ENCODE measurements around the gene RPRD1B.

DNA sequence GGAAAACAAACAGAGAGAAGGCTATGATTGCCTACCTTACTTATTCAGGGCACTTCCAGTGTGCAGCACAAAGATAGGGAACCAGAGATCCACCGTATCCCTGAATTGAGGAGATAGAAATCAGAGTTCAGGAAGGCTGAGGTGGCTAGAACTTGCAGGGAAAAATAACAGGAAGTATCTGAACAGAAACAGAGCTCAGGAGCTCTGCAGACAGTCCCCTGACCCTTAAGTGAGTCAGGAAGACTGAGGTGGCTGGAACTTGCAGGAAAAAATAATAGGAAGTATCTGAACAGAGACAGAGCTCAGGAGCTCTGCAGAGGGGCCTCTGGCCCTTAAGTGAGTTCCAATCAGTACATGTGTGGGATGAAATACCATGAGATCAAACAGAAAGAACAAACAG, 65.4 kb downstream of the RPRD1B start:
- TF ChIP-seq, protein P1, sequence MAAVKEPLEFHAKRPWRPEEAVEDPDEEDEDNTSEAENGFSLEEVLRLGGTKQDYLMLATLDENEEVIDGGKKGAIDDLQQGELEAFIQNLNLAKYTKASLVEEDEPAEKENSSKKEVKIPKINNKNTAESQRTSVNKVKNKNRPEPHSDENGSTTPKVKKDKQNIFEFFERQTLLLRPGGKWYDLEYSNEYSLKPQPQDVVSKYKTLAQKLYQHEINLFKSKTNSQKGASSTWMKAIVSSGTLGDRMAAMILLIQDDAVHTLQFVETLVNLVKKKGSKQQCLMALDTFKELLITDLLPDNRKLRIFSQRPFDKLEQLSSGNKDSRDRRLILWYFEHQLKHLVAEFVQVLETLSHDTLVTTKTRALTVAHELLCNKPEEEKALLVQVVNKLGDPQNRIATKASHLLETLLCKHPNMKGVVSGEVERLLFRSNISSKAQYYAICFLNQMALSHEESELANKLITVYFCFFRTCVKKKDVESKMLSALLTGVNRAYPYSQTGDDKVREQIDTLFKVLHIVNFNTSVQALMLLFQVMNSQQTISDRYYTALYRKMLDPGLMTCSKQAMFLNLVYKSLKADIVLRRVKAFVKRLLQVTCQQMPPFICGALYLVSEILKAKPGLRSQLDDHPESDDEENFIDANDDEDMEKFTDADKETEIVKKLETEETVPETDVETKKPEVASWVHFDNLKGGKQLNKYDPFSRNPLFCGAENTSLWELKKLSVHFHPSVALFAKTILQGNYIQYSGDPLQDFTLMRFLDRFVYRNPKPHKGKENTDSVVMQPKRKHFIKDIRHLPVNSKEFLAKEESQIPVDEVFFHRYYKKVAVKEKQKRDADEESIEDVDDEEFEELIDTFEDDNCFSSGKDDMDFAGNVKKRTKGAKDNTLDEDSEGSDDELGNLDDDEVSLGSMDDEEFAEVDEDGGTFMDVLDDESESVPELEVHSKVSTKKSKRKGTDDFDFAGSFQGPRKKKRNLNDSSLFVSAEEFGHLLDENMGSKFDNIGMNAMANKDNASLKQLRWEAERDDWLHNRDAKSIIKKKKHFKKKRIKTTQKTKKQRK (IDR thresholded peaks at IDR 0.05; ENCODE audit: low read length) = no peak
- TF ChIP-seq ZFP36L1 (CRISPR knock-in tag; IDR thresholded peaks at IDR 0.05) (no peak), POLR2A (IDR thresholded peaks at IDR 0.05; ENCODE audit: insufficient read depth in 1 of 2, low read depth in 2 of 2, low read length in 2 of 2) (no peak), PLRG1 (conservative IDR thresholded peaks at IDR 0.05) (no peak), ESRRA (CRISPR knock-in tag; IDR thresholded peaks at IDR 0.05; ENCODE audit: low read depth) (no peak), NFYC (CRISPR knock-in tag; IDR thresholded peaks at IDR 0.05) (no peak), ZNF549 (CRISPR knock-in tag; IDR thresholded peaks at IDR 0.05) (no peak), MTF1 (CRISPR knock-in tag; IDR thresholded peaks at IDR 0.05) (no peak), GZF1 (CRISPR knock-in tag; IDR thresholded peaks at IDR 0.05) (no peak), RARA (CRISPR knock-in tag; IDR thresholded peaks at IDR 0.05) (no peak)
- TF ChIP-seq, protein P2, sequence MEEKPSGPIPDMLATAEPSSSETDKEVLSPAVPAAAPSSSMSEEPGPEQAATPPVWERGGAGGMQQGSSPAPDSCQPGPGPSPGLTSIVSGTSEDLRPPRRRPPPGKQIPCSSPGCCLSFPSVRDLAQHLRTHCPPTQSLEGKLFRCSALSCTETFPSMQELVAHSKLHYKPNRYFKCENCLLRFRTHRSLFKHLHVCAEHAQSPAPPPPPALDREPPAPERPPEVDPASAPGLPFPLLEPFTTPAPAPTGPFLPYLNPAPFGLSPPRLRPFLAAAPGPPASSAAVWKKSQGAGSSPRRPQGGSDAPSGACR (CRISPR knock-in tag; IDR thresholded peaks at IDR 0.05) = no peak
- TF ChIP-seq, protein P3, sequence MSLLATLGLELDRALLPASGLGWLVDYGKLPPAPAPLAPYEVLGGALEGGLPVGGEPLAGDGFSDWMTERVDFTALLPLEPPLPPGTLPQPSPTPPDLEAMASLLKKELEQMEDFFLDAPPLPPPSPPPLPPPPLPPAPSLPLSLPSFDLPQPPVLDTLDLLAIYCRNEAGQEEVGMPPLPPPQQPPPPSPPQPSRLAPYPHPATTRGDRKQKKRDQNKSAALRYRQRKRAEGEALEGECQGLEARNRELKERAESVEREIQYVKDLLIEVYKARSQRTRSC (CRISPR knock-in tag; IDR thresholded peaks at IDR 0.05; ENCODE audit: low read depth) = no peak
- TF ChIP-seq, protein P4, sequence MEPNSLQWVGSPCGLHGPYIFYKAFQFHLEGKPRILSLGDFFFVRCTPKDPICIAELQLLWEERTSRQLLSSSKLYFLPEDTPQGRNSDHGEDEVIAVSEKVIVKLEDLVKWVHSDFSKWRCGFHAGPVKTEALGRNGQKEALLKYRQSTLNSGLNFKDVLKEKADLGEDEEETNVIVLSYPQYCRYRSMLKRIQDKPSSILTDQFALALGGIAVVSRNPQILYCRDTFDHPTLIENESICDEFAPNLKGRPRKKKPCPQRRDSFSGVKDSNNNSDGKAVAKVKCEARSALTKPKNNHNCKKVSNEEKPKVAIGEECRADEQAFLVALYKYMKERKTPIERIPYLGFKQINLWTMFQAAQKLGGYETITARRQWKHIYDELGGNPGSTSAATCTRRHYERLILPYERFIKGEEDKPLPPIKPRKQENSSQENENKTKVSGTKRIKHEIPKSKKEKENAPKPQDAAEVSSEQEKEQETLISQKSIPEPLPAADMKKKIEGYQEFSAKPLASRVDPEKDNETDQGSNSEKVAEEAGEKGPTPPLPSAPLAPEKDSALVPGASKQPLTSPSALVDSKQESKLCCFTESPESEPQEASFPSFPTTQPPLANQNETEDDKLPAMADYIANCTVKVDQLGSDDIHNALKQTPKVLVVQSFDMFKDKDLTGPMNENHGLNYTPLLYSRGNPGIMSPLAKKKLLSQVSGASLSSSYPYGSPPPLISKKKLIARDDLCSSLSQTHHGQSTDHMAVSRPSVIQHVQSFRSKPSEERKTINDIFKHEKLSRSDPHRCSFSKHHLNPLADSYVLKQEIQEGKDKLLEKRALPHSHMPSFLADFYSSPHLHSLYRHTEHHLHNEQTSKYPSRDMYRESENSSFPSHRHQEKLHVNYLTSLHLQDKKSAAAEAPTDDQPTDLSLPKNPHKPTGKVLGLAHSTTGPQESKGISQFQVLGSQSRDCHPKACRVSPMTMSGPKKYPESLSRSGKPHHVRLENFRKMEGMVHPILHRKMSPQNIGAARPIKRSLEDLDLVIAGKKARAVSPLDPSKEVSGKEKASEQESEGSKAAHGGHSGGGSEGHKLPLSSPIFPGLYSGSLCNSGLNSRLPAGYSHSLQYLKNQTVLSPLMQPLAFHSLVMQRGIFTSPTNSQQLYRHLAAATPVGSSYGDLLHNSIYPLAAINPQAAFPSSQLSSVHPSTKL (CRISPR knock-in tag; IDR thresholded peaks at IDR 0.05) = no peak
- TF ChIP-seq, protein P5, sequence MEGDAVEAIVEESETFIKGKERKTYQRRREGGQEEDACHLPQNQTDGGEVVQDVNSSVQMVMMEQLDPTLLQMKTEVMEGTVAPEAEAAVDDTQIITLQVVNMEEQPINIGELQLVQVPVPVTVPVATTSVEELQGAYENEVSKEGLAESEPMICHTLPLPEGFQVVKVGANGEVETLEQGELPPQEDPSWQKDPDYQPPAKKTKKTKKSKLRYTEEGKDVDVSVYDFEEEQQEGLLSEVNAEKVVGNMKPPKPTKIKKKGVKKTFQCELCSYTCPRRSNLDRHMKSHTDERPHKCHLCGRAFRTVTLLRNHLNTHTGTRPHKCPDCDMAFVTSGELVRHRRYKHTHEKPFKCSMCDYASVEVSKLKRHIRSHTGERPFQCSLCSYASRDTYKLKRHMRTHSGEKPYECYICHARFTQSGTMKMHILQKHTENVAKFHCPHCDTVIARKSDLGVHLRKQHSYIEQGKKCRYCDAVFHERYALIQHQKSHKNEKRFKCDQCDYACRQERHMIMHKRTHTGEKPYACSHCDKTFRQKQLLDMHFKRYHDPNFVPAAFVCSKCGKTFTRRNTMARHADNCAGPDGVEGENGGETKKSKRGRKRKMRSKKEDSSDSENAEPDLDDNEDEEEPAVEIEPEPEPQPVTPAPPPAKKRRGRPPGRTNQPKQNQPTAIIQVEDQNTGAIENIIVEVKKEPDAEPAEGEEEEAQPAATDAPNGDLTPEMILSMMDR (CRISPR knock-in tag; IDR thresholded peaks at IDR 0.05) = no peak
